Measurements from ENCODE around the gene TEKTIP1. TPM values are rescaled to one million over a fixed set of nuclear protein-coding genes. Genes with fewer than 3 reads are reported as not detected.

TEKTIP1 gene
- total and polyA plus RNA-seq, 10 of the 15 experiments (the other 5 are each of a cell fraction or from before 2014, with no cell fraction given): 0.18 to 2.6 (median 0.60) TPM; not detected in 5

- H3K27me3 ChIP-seq (replicated peaks in 1 of 2; ENCODE audit: control insufficient read depth in 2 of 2, insufficient read depth in 2 of 2, low read length in 1 of 2): no peaks in the 10 kb centered on the region
- POLR2A ChIA-PET: no interaction called here
- no peak overlapping the region for H3K27ac ChIP-seq (ENCODE audit: control insufficient read depth, insufficient read depth)
- RAD21 ChIA-PET (ENCODE audit: unreplicated experiment): no interaction called here
- peaks cover 46% of the 10 kb centered on the region for H3K79me2 ChIP-seq (ENCODE audit: control insufficient read depth, insufficient read depth, low read length)
- FAIRE-seq: no peak
- ATAC-seq: no peak
- no peak overlapping the region for H2AFZ ChIP-seq (ENCODE audit: control insufficient read depth, low read depth, low read length)
- CTCF ChIA-PET: no interaction called here
- intact Hi-C loops (cut with micrococcal nuclease; ENCODE audit: unreplicated experiment) (no loop called here), in situ Hi-C loops (cut with MboI) (no loop called here)
- H3K4me1 ChIP-seq (ENCODE audit: control insufficient read depth, insufficient read depth, low read length): peaks cover 7% of the 10 kb centered on the region
- no peak overlapping the region for H3K4me3 ChIP-seq
- TF ChIP-seq SPI1 (IDR thresholded peaks at IDR 0.05; ENCODE audit: borderline replicate concordance, insufficient read depth, low read depth, low read length) (no peak), PML (IDR thresholded peaks at IDR 0.05; ENCODE audit: low read length) (no peak), NFYA (IDR thresholded peaks at IDR 0.05; ENCODE audit: borderline replicate concordance, low read depth, low read length) (no peak), IKZF2 (IDR thresholded peaks at IDR 0.05) (no peak), MYB (IDR thresholded peaks at IDR 0.05; ENCODE audit: borderline replicate concordance, low read depth, low read length) (no peak), RAD21 (IDR thresholded peaks at IDR 0.05; ENCODE audit: insufficient read depth, low read depth, low read length) (no peak), ELK1 (IDR thresholded peaks at IDR 0.05; ENCODE audit: low read depth, low read length) (no peak), NR2C1 (IDR thresholded peaks at IDR 0.05) (no peak), FOS (IDR thresholded peaks at IDR 0.05; ENCODE audit: borderline replicate concordance, extremely low read depth, insufficient read length) (no peak), GATAD2B (conservative IDR thresholded peaks at IDR 0.05; ENCODE audit: low read depth) (no peak), NFXL1 (IDR thresholded peaks at IDR 0.05; ENCODE audit: borderline replicate concordance) (no peak), JUND (IDR thresholded peaks at IDR 0.05; ENCODE audit: low read depth, low read length) (no peak), MEF2A (IDR thresholded peaks at IDR 0.05; ENCODE audit: insufficient read depth, low read depth, low read length) (no peak), MYC (IDR thresholded peaks at IDR 0.05; ENCODE audit: insufficient read depth, insufficient read length, insufficient replicate concordance, low read length, severe bottlenecking) (no peak), TCF7 (IDR thresholded peaks at IDR 0.05; ENCODE audit: borderline replicate concordance) (no peak), FOXM1 (IDR thresholded peaks at IDR 0.05; ENCODE audit: low read depth, low read length) (no peak)
- TF ChIP-seq, protein P1, sequence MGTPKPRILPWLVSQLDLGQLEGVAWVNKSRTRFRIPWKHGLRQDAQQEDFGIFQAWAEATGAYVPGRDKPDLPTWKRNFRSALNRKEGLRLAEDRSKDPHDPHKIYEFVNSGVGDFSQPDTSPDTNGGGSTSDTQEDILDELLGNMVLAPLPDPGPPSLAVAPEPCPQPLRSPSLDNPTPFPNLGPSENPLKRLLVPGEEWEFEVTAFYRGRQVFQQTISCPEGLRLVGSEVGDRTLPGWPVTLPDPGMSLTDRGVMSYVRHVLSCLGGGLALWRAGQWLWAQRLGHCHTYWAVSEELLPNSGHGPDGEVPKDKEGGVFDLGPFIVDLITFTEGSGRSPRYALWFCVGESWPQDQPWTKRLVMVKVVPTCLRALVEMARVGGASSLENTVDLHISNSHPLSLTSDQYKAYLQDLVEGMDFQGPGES (IDR thresholded peaks at IDR 0.05): no peak
- TF ChIP-seq, protein P2, sequence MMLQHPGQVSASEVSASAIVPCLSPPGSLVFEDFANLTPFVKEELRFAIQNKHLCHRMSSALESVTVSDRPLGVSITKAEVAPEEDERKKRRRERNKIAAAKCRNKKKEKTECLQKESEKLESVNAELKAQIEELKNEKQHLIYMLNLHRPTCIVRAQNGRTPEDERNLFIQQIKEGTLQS (IDR thresholded peaks at IDR 0.05; ENCODE audit: borderline replicate concordance, extremely low read depth, low read depth, low read length): no peak
- peaks cover 0 to 1% of the 10 kb centered on the region in 2 experiments; a peak in 3 of 4 replicates for H3K36me3 ChIP-seq (ENCODE audit: control insufficient read depth in 2 of 2, insufficient read depth in 2 of 2, low read length in 1 of 2)
- no peak overlapping the region for H3K9ac ChIP-seq (ENCODE audit: control insufficient read depth, insufficient read depth, low read length)
- BruUV-seq (replicated peaks): no TSS peak
- H3K9me3 ChIP-seq (replicated peaks; ENCODE audit: control insufficient read depth, insufficient read depth, low read length): no peaks in the 10 kb centered on the region
- SMC1A ChIA-PET (ENCODE audit: uncharacterized antibody, unreplicated experiment): no interaction called here
- no peak overlapping the region for H3K4me2 ChIP-seq (ENCODE audit: control insufficient read depth, insufficient read depth)
- no peak for DNase-seq (ENCODE audit: low read depth, low spot score)
- 87% methylated on average over 22 of the region's 22 CpGs for WGBS (ENCODE audit: insufficient coverage, insufficient replicate concordance, low lambda C conversion rate, missing lambda C conversion rate)
- no peaks in the 10 kb centered on the region for H4K20me1 ChIP-seq (ENCODE audit: control insufficient read depth, insufficient read depth)
Observed at GRCh38 chr19:3510727-3511126, 28.2 kb upstream of the TEKTIP1 start.
